ENCODE data around the gene RTN4IP1. TPM values are rescaled to one million over a fixed set of nuclear protein-coding genes. Genes with fewer than 3 reads are reported as not detected.

The RTN4IP1 gene
- total RNA-seq, 1 experiment from 2014 or later = 19.2 TPM

- TF ChIP-seq ZNF232 (CRISPR knock-in tag; IDR thresholded peaks at IDR 0.05) (no peak), FOXP1 (CRISPR knock-in tag; IDR thresholded peaks at IDR 0.05; ENCODE audit: borderline replicate concordance) (no peak)
- TF ChIP-seq, protein P1, sequence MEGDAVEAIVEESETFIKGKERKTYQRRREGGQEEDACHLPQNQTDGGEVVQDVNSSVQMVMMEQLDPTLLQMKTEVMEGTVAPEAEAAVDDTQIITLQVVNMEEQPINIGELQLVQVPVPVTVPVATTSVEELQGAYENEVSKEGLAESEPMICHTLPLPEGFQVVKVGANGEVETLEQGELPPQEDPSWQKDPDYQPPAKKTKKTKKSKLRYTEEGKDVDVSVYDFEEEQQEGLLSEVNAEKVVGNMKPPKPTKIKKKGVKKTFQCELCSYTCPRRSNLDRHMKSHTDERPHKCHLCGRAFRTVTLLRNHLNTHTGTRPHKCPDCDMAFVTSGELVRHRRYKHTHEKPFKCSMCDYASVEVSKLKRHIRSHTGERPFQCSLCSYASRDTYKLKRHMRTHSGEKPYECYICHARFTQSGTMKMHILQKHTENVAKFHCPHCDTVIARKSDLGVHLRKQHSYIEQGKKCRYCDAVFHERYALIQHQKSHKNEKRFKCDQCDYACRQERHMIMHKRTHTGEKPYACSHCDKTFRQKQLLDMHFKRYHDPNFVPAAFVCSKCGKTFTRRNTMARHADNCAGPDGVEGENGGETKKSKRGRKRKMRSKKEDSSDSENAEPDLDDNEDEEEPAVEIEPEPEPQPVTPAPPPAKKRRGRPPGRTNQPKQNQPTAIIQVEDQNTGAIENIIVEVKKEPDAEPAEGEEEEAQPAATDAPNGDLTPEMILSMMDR (IDR thresholded peaks at IDR 0.05) = no peak
- ChIA-PET POLR2A (no interaction called here), CTCF (interaction anchor here (1.3 to 1.6 kb wide), 3 partner anchors 31 to 439 kb away, joined by 3 to 5 read pairs (median 4); no protein-coding TSS in a partner anchor)
- ATAC-seq (peak; percentile 38; the same call in 1 of the 2 replicates), DNase-seq (ENCODE audit: low spot score) (no peak)
- Mint-ChIP-seq H3K4me1 (peaks cover 10% of the 10 kb centered on the region), H3K27me3 (ENCODE audit: low read depth) (no peaks in the 10 kb centered on the region), H3K27ac (peak overlapping the region; percentile 18; the same call in 1 of the 2 replicates), H3K36me3 (no peaks in the 10 kb centered on the region), H3K4me3 (no peak overlapping the region), H3K9me3 (no peaks in the 10 kb centered on the region)
These were observed 89.4 kb downstream of the RTN4IP1 start for GRCh38 chr6:106539936-106540335.

GRCh38 chr6:106538145-106538544, 91.2 kb downstream of the RTN4IP1 start:
- Mint-ChIP-seq H3K4me3 (no peak overlapping the region), H3K9me3 (no peaks in the 10 kb centered on the region), H3K27me3 (ENCODE audit: low read depth) (no peaks in the 10 kb centered on the region), H3K4me1 (peaks cover 10% of the 10 kb centered on the region), H3K27ac (no peak overlapping the region), H3K36me3 (no peaks in the 10 kb centered on the region)
- DNase-seq (ENCODE audit: low spot score) (no peak), ATAC-seq (no peak)
- POLR2A ChIA-PET = interaction anchor here (0.5 kb wide), 1 partner anchor 42 kb away, joined by 4 read pairs; no protein-coding TSS in a partner anchor
- TF ChIP-seq CREB1 (CRISPR knock-in tag; IDR thresholded peaks at IDR 0.05) (no peak), TEAD4 (CRISPR knock-in tag; IDR thresholded peaks at IDR 0.05) (no peak), NFYB (CRISPR knock-in tag; conservative IDR thresholded peaks at IDR 0.05; ENCODE audit: low read depth) (no peak), AFF4 (CRISPR knock-in tag; IDR thresholded peaks at IDR 0.05; ENCODE audit: borderline replicate concordance) (no peak), TEAD1 (CRISPR knock-in tag; IDR thresholded peaks at IDR 0.05) (no peak), ZNF138 (CRISPR knock-in tag; conservative IDR thresholded peaks at IDR 0.05) (no peak), RELA (CRISPR knock-in tag; IDR thresholded peaks at IDR 0.05; ENCODE audit: borderline replicate concordance) (no peak), RORB (CRISPR knock-in tag; IDR thresholded peaks at IDR 0.05) (no peak), NR2C2 (CRISPR knock-in tag; IDR thresholded peaks at IDR 0.05) (no peak), ESRRA (CRISPR knock-in tag; IDR thresholded peaks at IDR 0.05; ENCODE audit: borderline replicate concordance) (no peak), NFE2L1 (CRISPR knock-in tag; IDR thresholded peaks at IDR 0.05) (no peak), ZNF121 (CRISPR knock-in tag; IDR thresholded peaks at IDR 0.05) (no peak)
- TF ChIP-seq, protein P2, sequence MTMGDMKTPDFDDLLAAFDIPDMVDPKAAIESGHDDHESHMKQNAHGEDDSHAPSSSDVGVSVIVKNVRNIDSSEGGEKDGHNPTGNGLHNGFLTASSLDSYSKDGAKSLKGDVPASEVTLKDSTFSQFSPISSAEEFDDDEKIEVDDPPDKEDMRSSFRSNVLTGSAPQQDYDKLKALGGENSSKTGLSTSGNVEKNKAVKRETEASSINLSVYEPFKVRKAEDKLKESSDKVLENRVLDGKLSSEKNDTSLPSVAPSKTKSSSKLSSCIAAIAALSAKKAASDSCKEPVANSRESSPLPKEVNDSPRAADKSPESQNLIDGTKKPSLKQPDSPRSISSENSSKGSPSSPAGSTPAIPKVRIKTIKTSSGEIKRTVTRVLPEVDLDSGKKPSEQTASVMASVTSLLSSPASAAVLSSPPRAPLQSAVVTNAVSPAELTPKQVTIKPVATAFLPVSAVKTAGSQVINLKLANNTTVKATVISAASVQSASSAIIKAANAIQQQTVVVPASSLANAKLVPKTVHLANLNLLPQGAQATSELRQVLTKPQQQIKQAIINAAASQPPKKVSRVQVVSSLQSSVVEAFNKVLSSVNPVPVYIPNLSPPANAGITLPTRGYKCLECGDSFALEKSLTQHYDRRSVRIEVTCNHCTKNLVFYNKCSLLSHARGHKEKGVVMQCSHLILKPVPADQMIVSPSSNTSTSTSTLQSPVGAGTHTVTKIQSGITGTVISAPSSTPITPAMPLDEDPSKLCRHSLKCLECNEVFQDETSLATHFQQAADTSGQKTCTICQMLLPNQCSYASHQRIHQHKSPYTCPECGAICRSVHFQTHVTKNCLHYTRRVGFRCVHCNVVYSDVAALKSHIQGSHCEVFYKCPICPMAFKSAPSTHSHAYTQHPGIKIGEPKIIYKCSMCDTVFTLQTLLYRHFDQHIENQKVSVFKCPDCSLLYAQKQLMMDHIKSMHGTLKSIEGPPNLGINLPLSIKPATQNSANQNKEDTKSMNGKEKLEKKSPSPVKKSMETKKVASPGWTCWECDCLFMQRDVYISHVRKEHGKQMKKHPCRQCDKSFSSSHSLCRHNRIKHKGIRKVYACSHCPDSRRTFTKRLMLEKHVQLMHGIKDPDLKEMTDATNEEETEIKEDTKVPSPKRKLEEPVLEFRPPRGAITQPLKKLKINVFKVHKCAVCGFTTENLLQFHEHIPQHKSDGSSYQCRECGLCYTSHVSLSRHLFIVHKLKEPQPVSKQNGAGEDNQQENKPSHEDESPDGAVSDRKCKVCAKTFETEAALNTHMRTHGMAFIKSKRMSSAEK (CRISPR knock-in tag; IDR thresholded peaks at IDR 0.05; ENCODE audit: borderline replicate concordance) = no peak
- TF ChIP-seq, protein P3, sequence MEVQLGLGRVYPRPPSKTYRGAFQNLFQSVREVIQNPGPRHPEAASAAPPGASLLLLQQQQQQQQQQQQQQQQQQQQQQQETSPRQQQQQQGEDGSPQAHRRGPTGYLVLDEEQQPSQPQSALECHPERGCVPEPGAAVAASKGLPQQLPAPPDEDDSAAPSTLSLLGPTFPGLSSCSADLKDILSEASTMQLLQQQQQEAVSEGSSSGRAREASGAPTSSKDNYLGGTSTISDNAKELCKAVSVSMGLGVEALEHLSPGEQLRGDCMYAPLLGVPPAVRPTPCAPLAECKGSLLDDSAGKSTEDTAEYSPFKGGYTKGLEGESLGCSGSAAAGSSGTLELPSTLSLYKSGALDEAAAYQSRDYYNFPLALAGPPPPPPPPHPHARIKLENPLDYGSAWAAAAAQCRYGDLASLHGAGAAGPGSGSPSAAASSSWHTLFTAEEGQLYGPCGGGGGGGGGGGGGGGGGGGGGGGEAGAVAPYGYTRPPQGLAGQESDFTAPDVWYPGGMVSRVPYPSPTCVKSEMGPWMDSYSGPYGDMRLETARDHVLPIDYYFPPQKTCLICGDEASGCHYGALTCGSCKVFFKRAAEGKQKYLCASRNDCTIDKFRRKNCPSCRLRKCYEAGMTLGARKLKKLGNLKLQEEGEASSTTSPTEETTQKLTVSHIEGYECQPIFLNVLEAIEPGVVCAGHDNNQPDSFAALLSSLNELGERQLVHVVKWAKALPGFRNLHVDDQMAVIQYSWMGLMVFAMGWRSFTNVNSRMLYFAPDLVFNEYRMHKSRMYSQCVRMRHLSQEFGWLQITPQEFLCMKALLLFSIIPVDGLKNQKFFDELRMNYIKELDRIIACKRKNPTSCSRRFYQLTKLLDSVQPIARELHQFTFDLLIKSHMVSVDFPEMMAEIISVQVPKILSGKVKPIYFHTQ (CRISPR knock-in tag; IDR thresholded peaks at IDR 0.05) = no peak
- TF ChIP-seq, protein P4, sequence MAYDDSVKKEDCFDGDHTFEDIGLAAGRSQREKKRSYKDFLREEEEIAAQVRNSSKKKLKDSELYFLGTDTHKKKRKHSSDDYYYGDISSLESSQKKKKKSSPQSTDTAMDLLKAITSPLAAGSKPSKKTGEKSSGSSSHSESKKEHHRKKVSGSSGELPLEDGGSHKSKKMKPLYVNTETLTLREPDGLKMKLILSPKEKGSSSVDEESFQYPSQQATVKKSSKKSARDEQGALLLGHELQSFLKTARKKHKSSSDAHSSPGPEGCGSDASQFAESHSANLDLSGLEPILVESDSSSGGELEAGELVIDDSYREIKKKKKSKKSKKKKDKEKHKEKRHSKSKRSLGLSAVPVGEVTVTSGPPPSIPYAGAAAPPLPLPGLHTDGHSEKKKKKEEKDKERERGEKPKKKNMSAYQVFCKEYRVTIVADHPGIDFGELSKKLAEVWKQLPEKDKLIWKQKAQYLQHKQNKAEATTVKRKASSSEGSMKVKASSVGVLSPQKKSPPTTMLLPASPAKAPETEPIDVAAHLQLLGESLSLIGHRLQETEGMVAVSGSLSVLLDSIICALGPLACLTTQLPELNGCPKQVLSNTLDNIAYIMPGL (CRISPR knock-in tag; IDR thresholded peaks at IDR 0.05) = no peak
- CTCF ChIA-PET = interaction anchor here (0.7 kb wide), 1 partner anchor 28 kb away, joined by 4 read pairs; no protein-coding TSS in a partner anchor

All from WTC11 (cell line).